Nucleus accumbens (tissue), 56 donors: Measurements from ENCODE around the gene TYSND1.
"Not testable (repeated sequence)": the region's sequence is repeated elsewhere in the genome, so short reads cannot be mapped to it uniquely, and the experiment has no call there.

Source experiments
- DNase-seq, 56 donors: peaks; one replicate each; lab custom pipeline; 2025; lab: John Stamatoyannopoulos, UW

TYSND1 gene

GRCh38 chr10:70146489-70147258 is at the start of gene TYSND1:
Gene TYSND1, minus strand, starts transcription at chr10:70146700. Its CDS starts 114 bp downstream, at chr10:70146586.
- peak in 55 of 56 donors; percentile 56 to 98 (median 93) for DNase-seq

GRCh38 chr10:70193391-70193844 is 46.9 kb upstream of the TYSND1 start:
- DNase-seq = no peak

- DNase-seq = no peak
These were observed 45.9 kb upstream of the TYSND1 start for GRCh38 chr10:70192326-70192968.

- DNase-seq = no peak
These were observed 45.4 kb upstream of the TYSND1 start for GRCh38 chr10:70191972-70192305.

- DNase-seq = no peak
These were observed 44.9 kb upstream of the TYSND1 start for GRCh38 chr10:70191161-70191971.

- no peak for DNase-seq
These were observed 44.1 kb upstream of the TYSND1 start for GRCh38 chr10:70190581-70190980.

- DNase-seq = no peak
These were observed 43.6 kb upstream of the TYSND1 start for GRCh38 chr10:70190102-70190501.

GRCh38 chr10:70188768-70189167 is 42.3 kb upstream of the TYSND1 start:
- no peak for DNase-seq

GRCh38 chr10:70186571-70186970 is 40.1 kb upstream of the TYSND1 start:
- DNase-seq = no peak

GRCh38 chr10:70186090-70186489 is 39.6 kb upstream of the TYSND1 start:
- no peak for DNase-seq

GRCh38 chr10:70183304-70183703 is 36.8 kb upstream of the TYSND1 start:
- DNase-seq = no peak

- DNase-seq = not testable (repeated sequence)
These were observed 32.7 kb upstream of the TYSND1 start for GRCh38 chr10:70179209-70179608.

- DNase-seq = no peak
These were observed 31.7 kb upstream of the TYSND1 start for GRCh38 chr10:70178139-70178725.

- DNase-seq = no peak
These were observed 29.9 kb upstream of the TYSND1 start for GRCh38 chr10:70176441-70176840.

- DNase-seq = no peak
These were observed 29.0 kb upstream of the TYSND1 start for GRCh38 chr10:70175516-70175915.

GRCh38 chr10:70174058-70174741 is 27.7 kb upstream of the TYSND1 start:
- peak in 10 of 56 donors; percentile 3 to 11 (median 6) for DNase-seq

- DNase-seq = peak in 4 of 56 donors; percentile 12 to 60 (median 42)
These were observed 23.3 kb upstream of the TYSND1 start for GRCh38 chr10:70169649-70170364.

GRCh38 chr10:70169011-70169410 is 22.5 kb upstream of the TYSND1 start:
- no peak for DNase-seq

- no peak for DNase-seq
These were observed 20.7 kb upstream of the TYSND1 start for GRCh38 chr10:70167246-70167645.

GRCh38 chr10:70166394-70166793 is 19.9 kb upstream of the TYSND1 start:
- DNase-seq = no peak
